Skeletal muscle satellite cell (primary cell): Measurements from ENCODE around the gene HYAL4.

Source experiments
- H3K27me3 ChIP-seq: 2 replicates; pipeline ENCODE4 v1.7.0; 2013; ENCODE audit warnings: low read length; ENCODE audit not compliant: control insufficient read depth, insufficient read depth
- H3K36me3 ChIP-seq: 2 replicates; pipeline ENCODE4 v1.7.0; 2013; ENCODE audit warnings: mild to moderate bottlenecking, control low read depth, low read length; ENCODE audit not compliant: insufficient read depth
- H3K4me1 ChIP-seq: 2 replicates; pipeline ENCODE4 v1.7.0; 2013; ENCODE audit warnings: low read length; ENCODE audit not compliant: control insufficient read depth, insufficient read depth
- H3K4me2 ChIP-seq: 2 replicates; pipeline ENCODE4 v1.7.0; 2013; ENCODE audit warnings: mild to moderate bottlenecking, low read length
- H3K4me3 ChIP-seq: 2 replicates; pipeline ENCODE4 v1.7.0; 2013; ENCODE audit warnings: low read length
- H3K9ac ChIP-seq: 2 replicates; pipeline ENCODE4 v1.7.0; 2013; ENCODE audit warnings: mild to moderate bottlenecking, low read depth, low read length, moderate library complexity
- H3K9me3 ChIP-seq: replicated peaks from 2 replicates; pipeline ENCODE4 v1.7.0; 2013; ENCODE audit warnings: mild to moderate bottlenecking, control low read depth, low read length

Gene HYAL4

DNA sequence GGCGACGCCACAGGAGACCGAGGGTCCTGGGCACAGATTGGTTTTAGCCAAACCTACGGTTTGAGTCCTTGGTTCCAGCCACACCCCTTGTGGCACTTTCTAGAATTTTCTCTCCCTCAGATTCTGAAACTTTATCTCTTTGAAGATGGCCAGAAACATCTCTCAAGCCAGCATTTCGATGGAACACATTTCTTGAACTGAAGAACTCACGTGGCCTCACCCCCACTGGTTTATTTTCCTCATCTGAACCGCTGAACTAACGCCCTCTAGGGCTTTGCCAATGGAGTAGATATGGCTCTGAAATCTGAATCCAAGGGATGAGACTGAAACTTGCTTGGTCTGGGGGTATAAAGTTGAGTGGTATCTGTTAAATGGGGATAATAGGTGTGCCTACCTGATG lies 73.3 kb downstream of the HYAL4 start:
- Histone ChIP-seq H3K9ac (no peak overlapping the region), H3K4me2 (no peak overlapping the region), H3K27me3 (peaks cover 3% of the 10 kb centered on the region), H3K4me3 (no peak overlapping the region), H3K4me1 (no peaks in the 10 kb centered on the region), H3K36me3 (no peaks in the 10 kb centered on the region), H3K9me3 (no peaks in the 10 kb centered on the region)

DNA sequence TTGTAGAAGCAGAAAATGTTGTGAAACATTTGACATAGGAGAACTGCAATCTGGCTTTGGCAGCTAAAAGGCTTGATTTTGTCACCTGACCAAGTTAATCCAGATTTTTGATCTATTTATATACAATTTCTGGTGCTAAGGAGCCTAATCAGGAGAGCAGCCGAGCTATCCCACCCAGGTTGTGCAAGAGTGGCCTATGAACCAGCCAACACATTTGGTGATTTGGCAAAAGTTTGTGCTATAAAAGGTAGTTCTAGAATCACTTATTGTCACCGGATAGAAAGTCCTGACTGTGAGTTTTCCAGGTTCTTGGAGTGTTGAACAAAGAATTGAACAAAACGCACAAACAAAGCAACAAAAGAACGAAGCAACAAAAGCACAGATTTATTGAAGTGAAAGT lies 78.6 kb downstream of the HYAL4 start:
- H3K4me1 ChIP-seq, result no peaks in the 10 kb centered on the region
- H3K4me3 ChIP-seq, result no peak overlapping the region
- H3K4me2 ChIP-seq, result no peak overlapping the region
- H3K9me3 ChIP-seq, result no peaks in the 10 kb centered on the region
- H3K9ac ChIP-seq, result no peak overlapping the region
- H3K36me3 ChIP-seq, result no peaks in the 10 kb centered on the region
- no peaks in the 10 kb centered on the region for H3K27me3 ChIP-seq

DNA sequence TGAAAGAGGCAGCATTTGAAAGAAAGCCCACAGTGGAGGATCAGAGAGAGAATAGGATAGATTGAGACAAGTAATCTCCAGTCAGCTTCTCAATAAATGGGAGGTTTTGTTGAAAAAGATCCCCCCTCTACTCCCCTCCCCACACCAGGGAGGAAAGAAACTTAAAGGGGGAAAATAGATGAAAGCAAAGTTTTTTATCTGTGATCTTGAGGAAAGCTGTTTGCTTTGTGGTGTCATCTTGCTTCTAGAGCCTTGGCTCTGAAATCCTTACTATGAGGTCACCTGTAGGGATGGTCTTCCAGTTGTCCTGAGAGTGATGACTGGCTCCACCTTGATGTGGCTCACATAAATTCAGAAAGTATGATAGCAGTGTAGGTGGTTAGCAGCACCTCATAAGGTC lies 80.0 kb downstream of the HYAL4 start, which contains the start of gene SPAM1:
SPAM1 (plus strand) TSS at position 301 of the 400 bp plus-strand sequence. CDS start 28,330 bp downstream, outside the sequence.
- no peaks in the 10 kb centered on the region for H3K27me3 ChIP-seq
- no peaks in the 10 kb centered on the region for H3K4me1 ChIP-seq
- H3K4me3 ChIP-seq, result no peak within 1 kb of the TSS
- no peaks in the 10 kb centered on the region for H3K36me3 ChIP-seq
- no peak within 1 kb of the TSS for H3K9ac ChIP-seq
- no peaks in the 10 kb centered on the region for H3K9me3 ChIP-seq
- H3K4me2 ChIP-seq, result no peak within 1 kb of the TSS
